Hepatocyte (in vitro differentiated cells): ENCODE data around the gene TMPRSS12. TPM values are rescaled to one million over a fixed set of nuclear protein-coding genes. Genes with fewer than 3 reads are reported as not detected.
A peak's percentile ranks its signal among the peaks of the same experiment; 100 is the strongest.
"Not testable (repeated sequence)": the region's sequence is repeated elsewhere in the genome, so short reads cannot be mapped to it uniquely, and the experiment has no call there.

Source experiments
- DNase-seq: peaks from one replicate; pipeline ENCODE4 v3.0.0-alpha.2; 2016; ENCODE audit warnings: low spot score
- H2AFZ ChIP-seq: fragments of 200-600 bp; sonication (generic); 2 replicates; pipeline ENCODE4 v1.6.0; 2016; ENCODE audit warnings: antibody characterized with exemption, mild to moderate bottlenecking
- H3K27ac ChIP-seq: fragments of 200-600 bp; sonication (generic); 2 replicates; pipeline ENCODE4 v1.5.1; 2016; ENCODE audit warnings: mild to moderate bottlenecking
- H3K27me3 ChIP-seq: fragments of 200-600 bp; sonication (generic); 2 replicates; pipeline ENCODE4 v1.6.1; 2016
- H3K36me3 ChIP-seq: fragments of 200-600 bp; sonication (generic); replicated peaks from 2 replicates; pipeline ENCODE4 v1.5.1; 2016; ENCODE audit warnings: low read depth; ENCODE audit not compliant: insufficient read depth
- H3K4me1 ChIP-seq: fragments of 200-600 bp; sonication (generic); 2 replicates; pipeline ENCODE4 v1.5.1; 2016; ENCODE audit warnings: mild to moderate bottlenecking, moderate library complexity; ENCODE audit not compliant: insufficient read depth
- H3K4me2 ChIP-seq: fragments of 200-600 bp; sonication (generic); 2 replicates; pipeline ENCODE4 v1.6.0; 2016
- H3K4me3 ChIP-seq: fragments of 200-600 bp; sonication (generic); 2 replicates; pipeline ENCODE4 v1.5.1; 2016; ENCODE audit warnings: mild to moderate bottlenecking
- H3K79me2 ChIP-seq: fragments of 200-600 bp; sonication (generic); 2 replicates; pipeline ENCODE4 v1.6.0; 2017; ENCODE audit warnings: mild to moderate bottlenecking
- H3K9me2 ChIP-seq: fragments of 200-600 bp; sonication (generic); replicated peaks from 2 replicates; pipeline ENCODE4 v1.6.0; 2017; ENCODE audit warnings: mild to moderate bottlenecking; ENCODE audit not compliant: insufficient read depth
- H3K9me3 ChIP-seq: fragments of 200-600 bp; sonication (generic); 2 replicates; pipeline ENCODE4 v1.5.1; 2016; ENCODE audit warnings: low read depth, mild to moderate bottlenecking
- H4K20me1 ChIP-seq: fragments of 200-600 bp; sonication (generic); 2 replicates; pipeline ENCODE4 v1.6.0; 2016; ENCODE audit warnings: mild to moderate bottlenecking; ENCODE audit not compliant: insufficient read depth, poor library complexity, severe bottlenecking
- EZH2 ChIP-seq: fragments of 200-600 bp; sonication (generic); IDR thresholded peaks from 2 replicates; pipeline ENCODE4 v1.6.1; 2016; ENCODE audit warnings: antibody characterized with exemption, mild to moderate bottlenecking, borderline replicate concordance
- EZH2phosphoT487 ChIP-seq: fragments of 200-600 bp; sonication (generic); IDR thresholded peaks from one replicate; pipeline ENCODE4 v1.6.1; 2018; ENCODE audit warnings: antibody characterized with exemption, mild to moderate bottlenecking, low read depth, moderate library complexity; ENCODE audit not compliant: unreplicated experiment, severe bottlenecking
- WGBS: methylation state at CpG from one replicate; pipeline ENCODE4 v1.1.6; 2016; ENCODE audit warnings: low lambda C conversion rate; ENCODE audit errors: missing lambda C conversion rate; 5-methylcytosine and 5-hydroxymethylcytosine counted together
- polyA plus RNA-seq: library from polyadenylated mRNA; unstranded; fragments of >200 nt; fragmentation: Nextera tagmentation; extraction: Ambion mirVana; gene quantifications from 2 replicates; pipeline ENCODE4 v1.2.1, GENCODE V29; 2016
- total RNA-seq: library from RNA; depleted of rRNA; stranded (reverse); fragments of >200 nt; gene quantifications from 2 replicates; pipeline ENCODE4 v1.2.3, GENCODE V29; 2014
- TF ChIP-seq, protein P1 (sequence below): fragments of 200-600 bp; sonication (generic); IDR thresholded peaks from 2 replicates; pipeline ENCODE4 v1.5.1; 2016; ENCODE audit warnings: antibody characterized with exemption, mild to moderate bottlenecking; ENCODE audit not compliant: poor library complexity

Gene TMPRSS12
- total and polyA plus RNA-seq, 2 experiments from 2014 or later: not detected

DNA sequence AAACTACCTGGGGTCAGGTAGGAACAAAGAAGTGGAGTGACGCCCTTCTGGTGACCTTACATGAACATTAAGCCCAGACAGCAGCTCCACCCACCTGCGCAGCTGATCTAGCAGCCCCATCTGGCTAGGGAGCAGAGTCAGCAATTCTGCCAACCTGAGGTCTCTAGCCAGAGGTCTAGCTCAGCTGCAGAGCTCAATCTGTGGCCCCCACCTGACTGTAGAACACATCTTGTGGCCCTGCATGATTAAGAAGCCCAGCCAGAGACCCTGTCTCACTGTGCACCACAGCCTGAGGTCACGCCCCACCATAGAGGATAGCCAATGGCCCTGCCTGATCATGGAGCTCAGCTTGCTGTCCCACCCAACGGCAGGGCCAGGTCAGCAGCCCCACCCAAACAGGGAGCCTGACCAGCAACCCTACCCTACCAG is 59.0 kb downstream of the TMPRSS12 start:
- no peak overlapping the region for H3K4me2 ChIP-seq
- no peaks in the 10 kb centered on the region for H3K9me3 ChIP-seq
- no peak overlapping the region for H3K4me3 ChIP-seq
- WGBS: 85% methylated on average over 4 of the region's 4 CpGs
- H3K9me2 ChIP-seq: no peaks in the 10 kb centered on the region
- H3K79me2 ChIP-seq: no peaks in the 10 kb centered on the region
- H2AFZ ChIP-seq: no peak overlapping the region
- no peak for DNase-seq
- H3K27me3 ChIP-seq: no peaks in the 10 kb centered on the region
- no peaks in the 10 kb centered on the region for H4K20me1 ChIP-seq
- no peaks in the 10 kb centered on the region for H3K4me1 ChIP-seq
- H3K27ac ChIP-seq: no peak overlapping the region
- no peaks in the 10 kb centered on the region for H3K36me3 ChIP-seq
- no peak for TF ChIP-seq EZH2

DNA sequence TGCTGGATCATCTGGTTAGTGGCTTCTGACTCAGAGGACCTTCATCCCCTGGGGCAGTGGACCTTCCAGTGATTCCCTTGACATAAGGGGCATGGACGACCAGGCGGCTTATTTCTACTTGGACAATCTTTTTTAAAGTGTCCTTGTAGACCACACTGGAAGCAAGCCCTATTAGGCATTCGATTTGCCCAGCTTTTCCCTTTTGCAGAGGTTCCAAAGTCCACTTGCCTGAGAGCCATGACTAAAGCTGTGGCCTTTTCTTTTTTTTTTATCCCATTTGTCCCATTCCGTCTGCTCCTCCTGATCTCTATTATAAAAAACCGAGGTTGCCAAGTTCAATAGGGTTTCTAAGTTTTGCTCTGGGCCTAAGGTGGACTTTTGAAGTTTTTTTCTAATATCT is 65.8 kb downstream of the TMPRSS12 start:
- H3K27ac ChIP-seq: peak overlapping the region; percentile 11
- not testable (repeated sequence) for H3K36me3 ChIP-seq, H3K9me3 ChIP-seq, H3K4me3 ChIP-seq, H3K27me3 ChIP-seq, H3K4me1 ChIP-seq, H2AFZ ChIP-seq, DNase-seq, H3K4me2 ChIP-seq, H3K9me2 ChIP-seq, H4K20me1 ChIP-seq, H3K79me2 ChIP-seq
- 83% methylated on average over 5 of the region's 5 CpGs for whole genome bisulfite sequencing

DNA sequence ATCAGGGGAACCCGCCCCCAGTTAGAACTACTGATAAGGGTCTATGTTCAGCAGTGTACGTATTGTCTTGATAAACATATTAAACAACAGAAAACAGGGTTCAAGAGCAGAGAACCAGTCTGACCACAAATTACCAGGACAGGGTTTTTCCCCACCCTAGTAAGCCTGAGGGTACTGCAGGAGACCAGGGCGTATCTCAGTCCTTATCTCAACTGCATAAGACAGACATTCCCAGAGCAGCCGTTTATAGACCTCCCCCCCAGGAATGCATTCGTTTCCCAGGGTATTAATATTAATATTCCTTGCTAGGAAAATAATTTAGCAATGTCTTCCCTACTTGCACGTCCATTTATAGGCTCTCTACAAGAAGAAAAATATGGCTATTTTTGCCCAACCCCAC is 69.6 kb downstream of the TMPRSS12 start:
- H3K4me1 ChIP-seq, H3K79me2 ChIP-seq, H3K9me2 ChIP-seq, DNase-seq, H3K4me2 ChIP-seq, H3K27ac ChIP-seq, H3K9me3 ChIP-seq, H3K27me3 ChIP-seq, H4K20me1 ChIP-seq, H2AFZ ChIP-seq, H3K36me3 ChIP-seq, H3K4me3 ChIP-seq: not testable (repeated sequence)
- 92% methylated on average over 6 of the region's 6 CpGs for WGBS

DNA sequence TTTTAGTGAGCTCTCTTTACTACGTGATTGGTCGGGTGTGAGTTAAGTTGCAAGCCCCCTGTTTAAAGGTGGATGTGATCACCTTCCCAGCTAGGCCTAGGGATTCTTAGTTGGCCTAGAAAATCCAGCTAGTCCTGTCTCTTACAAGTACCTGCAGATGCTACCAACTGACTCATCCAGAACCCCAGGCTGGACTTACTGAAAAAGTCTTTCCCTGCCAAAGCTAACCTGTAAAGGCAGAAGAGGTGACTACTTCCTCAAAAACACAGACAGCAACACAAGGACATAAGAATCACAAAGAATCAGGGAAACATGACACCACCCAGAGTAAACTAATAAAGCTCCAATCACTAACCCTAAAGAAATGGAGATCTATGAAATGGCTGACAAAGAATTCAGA is 70.5 kb downstream of the TMPRSS12 start:
- DNase-seq: no peak
- H3K4me1 ChIP-seq: no peaks in the 10 kb centered on the region
- H3K36me3 ChIP-seq: no peaks in the 10 kb centered on the region
- no peak for TF ChIP-seq EZH2phosphoT487
- TF ChIP-seq, protein P1, sequence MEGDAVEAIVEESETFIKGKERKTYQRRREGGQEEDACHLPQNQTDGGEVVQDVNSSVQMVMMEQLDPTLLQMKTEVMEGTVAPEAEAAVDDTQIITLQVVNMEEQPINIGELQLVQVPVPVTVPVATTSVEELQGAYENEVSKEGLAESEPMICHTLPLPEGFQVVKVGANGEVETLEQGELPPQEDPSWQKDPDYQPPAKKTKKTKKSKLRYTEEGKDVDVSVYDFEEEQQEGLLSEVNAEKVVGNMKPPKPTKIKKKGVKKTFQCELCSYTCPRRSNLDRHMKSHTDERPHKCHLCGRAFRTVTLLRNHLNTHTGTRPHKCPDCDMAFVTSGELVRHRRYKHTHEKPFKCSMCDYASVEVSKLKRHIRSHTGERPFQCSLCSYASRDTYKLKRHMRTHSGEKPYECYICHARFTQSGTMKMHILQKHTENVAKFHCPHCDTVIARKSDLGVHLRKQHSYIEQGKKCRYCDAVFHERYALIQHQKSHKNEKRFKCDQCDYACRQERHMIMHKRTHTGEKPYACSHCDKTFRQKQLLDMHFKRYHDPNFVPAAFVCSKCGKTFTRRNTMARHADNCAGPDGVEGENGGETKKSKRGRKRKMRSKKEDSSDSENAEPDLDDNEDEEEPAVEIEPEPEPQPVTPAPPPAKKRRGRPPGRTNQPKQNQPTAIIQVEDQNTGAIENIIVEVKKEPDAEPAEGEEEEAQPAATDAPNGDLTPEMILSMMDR: no peak
- no peak for TF ChIP-seq EZH2
- no peaks in the 10 kb centered on the region for H3K79me2 ChIP-seq
- H3K27ac ChIP-seq: no peak overlapping the region
- no peak overlapping the region for H3K4me2 ChIP-seq
- H3K9me3 ChIP-seq: peaks cover 8% of the 10 kb centered on the region
- H4K20me1 ChIP-seq: no peaks in the 10 kb centered on the region
- no peaks in the 10 kb centered on the region for H3K27me3 ChIP-seq
- WGBS: 87% methylated on average over 2 of the region's 2 CpGs
- H3K9me2 ChIP-seq: no peaks in the 10 kb centered on the region
- no peak overlapping the region for H3K4me3 ChIP-seq
- H2AFZ ChIP-seq: no peak overlapping the region

- Histone ChIP-seq H3K9me3 (peaks cover 8% of the 10 kb centered on the region), H3K27me3 (no peaks in the 10 kb centered on the region), H3K79me2 (no peaks in the 10 kb centered on the region), H3K4me3 (no peak overlapping the region), H3K27ac (no peak overlapping the region), H3K4me2 (no peak overlapping the region), H3K9me2 (no peaks in the 10 kb centered on the region), H2AFZ (no peak overlapping the region), H3K4me1 (no peaks in the 10 kb centered on the region), H3K36me3 (no peaks in the 10 kb centered on the region), H4K20me1 (no peaks in the 10 kb centered on the region)
- TF ChIP-seq EZH2phosphoT487: no peak
- no peak for TF ChIP-seq EZH2
- TF ChIP-seq, protein P1: no peak
- no peak for DNase-seq
- 94% methylated on average over 6 of the region's 6 CpGs for WGBS
Observed at GRCh38 chr12:50914872-50915484, 72.3 kb downstream of the TMPRSS12 start.
